ENCODE results near the gene NCOA7.

GRCh38 chr6:125961117-125961516 lies 170.4 kb downstream of the NCOA7 start:
- no peak for TF ChIP-seq POLR2A (IDR thresholded peaks at IDR 0.05)
- TF ChIP-seq, protein P1, sequence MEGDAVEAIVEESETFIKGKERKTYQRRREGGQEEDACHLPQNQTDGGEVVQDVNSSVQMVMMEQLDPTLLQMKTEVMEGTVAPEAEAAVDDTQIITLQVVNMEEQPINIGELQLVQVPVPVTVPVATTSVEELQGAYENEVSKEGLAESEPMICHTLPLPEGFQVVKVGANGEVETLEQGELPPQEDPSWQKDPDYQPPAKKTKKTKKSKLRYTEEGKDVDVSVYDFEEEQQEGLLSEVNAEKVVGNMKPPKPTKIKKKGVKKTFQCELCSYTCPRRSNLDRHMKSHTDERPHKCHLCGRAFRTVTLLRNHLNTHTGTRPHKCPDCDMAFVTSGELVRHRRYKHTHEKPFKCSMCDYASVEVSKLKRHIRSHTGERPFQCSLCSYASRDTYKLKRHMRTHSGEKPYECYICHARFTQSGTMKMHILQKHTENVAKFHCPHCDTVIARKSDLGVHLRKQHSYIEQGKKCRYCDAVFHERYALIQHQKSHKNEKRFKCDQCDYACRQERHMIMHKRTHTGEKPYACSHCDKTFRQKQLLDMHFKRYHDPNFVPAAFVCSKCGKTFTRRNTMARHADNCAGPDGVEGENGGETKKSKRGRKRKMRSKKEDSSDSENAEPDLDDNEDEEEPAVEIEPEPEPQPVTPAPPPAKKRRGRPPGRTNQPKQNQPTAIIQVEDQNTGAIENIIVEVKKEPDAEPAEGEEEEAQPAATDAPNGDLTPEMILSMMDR (IDR thresholded peaks at IDR 0.05), result no peak

All from right lobe of liver (tissue), 4 donors.